ENCODE results near the gene RPTOR.

DNA sequence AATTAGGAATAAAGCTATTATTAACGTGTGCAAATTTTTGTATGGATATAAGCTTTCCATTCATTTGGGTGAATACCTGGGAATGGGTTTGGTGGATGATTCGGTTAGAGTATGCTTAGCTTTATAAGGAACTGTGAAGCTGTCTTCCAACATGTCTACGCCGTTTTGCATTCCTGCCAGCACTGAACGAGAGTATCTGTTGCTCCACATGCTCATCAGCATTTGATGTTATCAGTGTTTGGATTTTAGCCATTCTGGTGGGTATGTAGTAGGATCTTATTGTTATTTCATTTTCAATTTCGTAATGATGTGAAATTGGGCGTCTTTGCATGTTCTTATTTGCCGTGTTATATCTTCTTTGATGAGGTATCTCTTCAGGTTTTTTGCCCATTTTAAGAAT, 168.0 kb downstream of the RPTOR start:
- TF ChIP-seq, protein P1, sequence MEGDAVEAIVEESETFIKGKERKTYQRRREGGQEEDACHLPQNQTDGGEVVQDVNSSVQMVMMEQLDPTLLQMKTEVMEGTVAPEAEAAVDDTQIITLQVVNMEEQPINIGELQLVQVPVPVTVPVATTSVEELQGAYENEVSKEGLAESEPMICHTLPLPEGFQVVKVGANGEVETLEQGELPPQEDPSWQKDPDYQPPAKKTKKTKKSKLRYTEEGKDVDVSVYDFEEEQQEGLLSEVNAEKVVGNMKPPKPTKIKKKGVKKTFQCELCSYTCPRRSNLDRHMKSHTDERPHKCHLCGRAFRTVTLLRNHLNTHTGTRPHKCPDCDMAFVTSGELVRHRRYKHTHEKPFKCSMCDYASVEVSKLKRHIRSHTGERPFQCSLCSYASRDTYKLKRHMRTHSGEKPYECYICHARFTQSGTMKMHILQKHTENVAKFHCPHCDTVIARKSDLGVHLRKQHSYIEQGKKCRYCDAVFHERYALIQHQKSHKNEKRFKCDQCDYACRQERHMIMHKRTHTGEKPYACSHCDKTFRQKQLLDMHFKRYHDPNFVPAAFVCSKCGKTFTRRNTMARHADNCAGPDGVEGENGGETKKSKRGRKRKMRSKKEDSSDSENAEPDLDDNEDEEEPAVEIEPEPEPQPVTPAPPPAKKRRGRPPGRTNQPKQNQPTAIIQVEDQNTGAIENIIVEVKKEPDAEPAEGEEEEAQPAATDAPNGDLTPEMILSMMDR (IDR thresholded peaks at IDR 0.05; ENCODE audit: low read length): no peak
- TF ChIP-seq EZH2 (IDR thresholded peaks at IDR 0.05; ENCODE audit: borderline replicate concordance, low read length): no peak

All from OCI-LY1 (cell line).